Left renal cortex interstitium (tissue), 4 donors: ENCODE measurements around the gene MATK. TPM values are rescaled to one million over a fixed set of nuclear protein-coding genes. Genes with fewer than 3 reads are reported as not detected.
"Not testable (repeated sequence)": the region's sequence is repeated elsewhere in the genome, so short reads cannot be mapped to it uniquely, and the experiment has no call there.

Experiments
- DNase-seq, 4 donors: peaks; one replicate each; pipeline ENCODE4 v3.0.0-alpha.2; 2013; ENCODE audit warnings: low read depth in 4 of 4, low spot score in 2 of 4, missing footprints in 1 of 4
- polyA plus RNA-seq, 4 donors: library from polyadenylated mRNA; unstranded; fragments of 120-200 nt; gene quantifications; one replicate each; pipeline ENCODE4 v1.2.1, GENCODE V29; 2013; ENCODE audit not compliant: insufficient read length in 4 of 4

Gene MATK
- polyA plus RNA-seq, 4 donors = 0.96 to 2.1 (median 1.8) TPM

- DNase-seq = not testable (repeated sequence)
These were observed 28.5 kb downstream of the MATK start for GRCh38 chr19:3757705-3758104.

- DNase-seq = no peak
These were observed 32.4 kb downstream of the MATK start for GRCh38 chr19:3753631-3754410.

GRCh38 chr19:3752492-3752891 lies 33.7 kb downstream of the MATK start:
- DNase-seq = no peak

GRCh38 chr19:3751236-3751635 lies 34.9 kb downstream of the MATK start:
- no peak for DNase-seq

GRCh38 chr19:3750211-3750610 lies 36.0 kb downstream of the MATK start:
- DNase-seq = no peak

GRCh38 chr19:3748965-3749364 lies 37.2 kb downstream of the MATK start:
- DNase-seq = no peak

- no peak for DNase-seq
These were observed 39.7 kb downstream of the MATK start for GRCh38 chr19:3746371-3747056.

GRCh38 chr19:3745363-3746045 lies 40.7 kb downstream of the MATK start:
- DNase-seq = no peak

- no peak for DNase-seq
These were observed 42.7 kb downstream of the MATK start for GRCh38 chr19:3743486-3743885.

GRCh38 chr19:3740431-3740830 lies 45.8 kb downstream of the MATK start:
- DNase-seq = no peak

- no peak for DNase-seq
These were observed 47.5 kb downstream of the MATK start for GRCh38 chr19:3738477-3739220.

- DNase-seq = no peak
These were observed 48.5 kb downstream of the MATK start for GRCh38 chr19:3737487-3738205.

GRCh38 chr19:3736106-3736724 lies 50.0 kb downstream of the MATK start:
- DNase-seq = no peak

GRCh38 chr19:3734310-3734600 lies 51.9 kb downstream of the MATK start:
- DNase-seq = no peak

GRCh38 chr19:3733549-3734309 lies 52.5 kb downstream of the MATK start:
- no peak for DNase-seq

GRCh38 chr19:3732108-3732507 lies 54.1 kb downstream of the MATK start:
- no peak for DNase-seq

- no peak for DNase-seq
These were observed 55.7 kb downstream of the MATK start for GRCh38 chr19:3730457-3730958.
